ENCODE data around the gene FAM204A. TPM values are rescaled to one million over a fixed set of nuclear protein-coding genes. Genes with fewer than 3 reads are reported as not detected.

The FAM204A gene
- total and polyA plus RNA-seq, 4 donors: 39.4 to 75.0 (median 53.2) TPM

- no peak for TF ChIP-seq CTCF (IDR thresholded peaks at IDR 0.05; ENCODE audit: control extremely low read depth, extremely low read depth)
Observed at GRCh38 chr10:118374404-118374803, 32.3 kb upstream of the FAM204A start.

GRCh38 chr10:118373786-118374185 is 31.7 kb upstream of the FAM204A start:
- Histone ChIP-seq H3K4me1 (ENCODE audit: control insufficient read depth in 5 of 5, insufficient read depth in 5 of 5, low read length in 5 of 5) (no peaks in the 10 kb centered on the region), H3K27me3 (ENCODE audit: control insufficient read depth in 3 of 3, insufficient read depth in 3 of 3, low read length in 2 of 3) (peaks cover 0 to 2% (median 2%) of the 10 kb centered on the region in 3 donors), H3K36me3 (ENCODE audit: control insufficient read depth in 4 of 4, insufficient read depth in 4 of 4, low read length in 4 of 4) (no peaks in the 10 kb centered on the region), H3K9me3 (ENCODE audit: control insufficient read depth in 4 of 4, insufficient read depth in 3 of 4, low read length in 3 of 4) (no peaks in the 10 kb centered on the region), H3K4me3 (no peak overlapping the region), H3K27ac (ENCODE audit: low read depth in 1 of 2, low read length in 1 of 2) (no peak overlapping the region), H3K9ac (ENCODE audit: insufficient read depth in 1 of 2, low read length in 2 of 2) (no peak overlapping the region)
- no peak for TF ChIP-seq CTCF (IDR thresholded peaks at IDR 0.05; ENCODE audit: control extremely low read depth, extremely low read depth)
- ATAC-seq (ENCODE audit: insufficient read depth, low FRiP score) (no peak), DNase-seq (no peak)
- 58 to 76% methylated on average over 4 of the region's 4 CpGs for WGBS, 2 donors

More at GRCh38 chr10:118374404-118374803, 32.3 kb upstream of the FAM204A start:
- Histone ChIP-seq H3K27me3 (ENCODE audit: control insufficient read depth in 3 of 3, insufficient read depth in 3 of 3, low read length in 2 of 3) (peaks cover 0 to 2% (median 2%) of the 10 kb centered on the region in 3 donors), H3K27ac (ENCODE audit: low read depth in 1 of 2, low read length in 1 of 2) (no peak overlapping the region), H3K4me3 (no peak overlapping the region), H3K36me3 (ENCODE audit: control insufficient read depth in 4 of 4, insufficient read depth in 4 of 4, low read length in 4 of 4) (no peaks in the 10 kb centered on the region), H3K4me1 (ENCODE audit: control insufficient read depth in 5 of 5, insufficient read depth in 5 of 5, low read length in 5 of 5) (no peaks in the 10 kb centered on the region), H3K9me3 (ENCODE audit: control insufficient read depth in 4 of 4, insufficient read depth in 3 of 4, low read length in 3 of 4) (no peaks in the 10 kb centered on the region), H3K9ac (ENCODE audit: insufficient read depth in 1 of 2, low read length in 2 of 2) (no peak overlapping the region)
- DNase-seq (no peak), ATAC-seq (ENCODE audit: insufficient read depth, low FRiP score) (no peak)

GRCh38 chr10:118370499-118370898 is 28.4 kb upstream of the FAM204A start:
- Histone ChIP-seq H3K4me3 (no peak overlapping the region), H3K9me3 (ENCODE audit: control insufficient read depth in 4 of 4, insufficient read depth in 3 of 4, low read length in 3 of 4) (peaks cover 0 to 2% (median under 1%) of the 10 kb centered on the region in 4 donors), H3K27ac (ENCODE audit: low read depth in 1 of 2, low read length in 1 of 2) (no peak overlapping the region), H3K9ac (ENCODE audit: insufficient read depth in 1 of 2, low read length in 2 of 2) (no peak overlapping the region), H3K36me3 (ENCODE audit: control insufficient read depth in 4 of 4, insufficient read depth in 4 of 4, low read length in 4 of 4) (no peaks in the 10 kb centered on the region), H3K27me3 (ENCODE audit: control insufficient read depth in 3 of 3, insufficient read depth in 3 of 3, low read length in 2 of 3) (peaks cover 0 to 2% (median 2%) of the 10 kb centered on the region in 3 donors), H3K4me1 (ENCODE audit: control insufficient read depth in 5 of 5, insufficient read depth in 5 of 5, low read length in 5 of 5) (no peaks in the 10 kb centered on the region)
- TF ChIP-seq CTCF (IDR thresholded peaks at IDR 0.05; ENCODE audit: control extremely low read depth, extremely low read depth): no peak
- WGBS, 2 donors: 76 to 94% methylated on average over 2 of the region's 2 CpGs
- DNase-seq (no peak), ATAC-seq (ENCODE audit: insufficient read depth, low FRiP score) (no peak)

- peak; percentile 5 to 33 (median 12) for DNase-seq
Observed at GRCh38 chr10:118369641-118370205, 27.6 kb upstream of the FAM204A start.

More at GRCh38 chr10:118369641-118370205, 27.6 kb upstream of the FAM204A start:
- 48 to 71% methylated on average over 4 of the region's 4 CpGs for WGBS, 2 donors
- Histone ChIP-seq H3K27ac (ENCODE audit: low read depth in 1 of 2, low read length in 1 of 2) (no peak overlapping the region), H3K4me1 (ENCODE audit: control insufficient read depth in 5 of 5, insufficient read depth in 5 of 5, low read length in 5 of 5) (no peaks in the 10 kb centered on the region), H3K36me3 (ENCODE audit: control insufficient read depth in 4 of 4, insufficient read depth in 4 of 4, low read length in 4 of 4) (no peaks in the 10 kb centered on the region), H3K9ac (ENCODE audit: insufficient read depth in 1 of 2, low read length in 2 of 2) (no peak overlapping the region), H3K9me3 (ENCODE audit: control insufficient read depth in 4 of 4, insufficient read depth in 3 of 4, low read length in 3 of 4) (peaks cover 0 to 4% (median under 1%) of the 10 kb centered on the region in 4 donors), H3K27me3 (ENCODE audit: control insufficient read depth in 3 of 3, insufficient read depth in 3 of 3, low read length in 2 of 3) (peaks cover 0 to 2% (median 2%) of the 10 kb centered on the region in 3 donors), H3K4me3 (no peak overlapping the region)
- TF ChIP-seq CTCF (IDR thresholded peaks at IDR 0.05; ENCODE audit: control extremely low read depth, extremely low read depth): no peak
- no peak for ATAC-seq (ENCODE audit: insufficient read depth, low FRiP score)

Data from lung (tissue), 12 donors.